ENCODE data around the gene TFB1M.

DNA sequence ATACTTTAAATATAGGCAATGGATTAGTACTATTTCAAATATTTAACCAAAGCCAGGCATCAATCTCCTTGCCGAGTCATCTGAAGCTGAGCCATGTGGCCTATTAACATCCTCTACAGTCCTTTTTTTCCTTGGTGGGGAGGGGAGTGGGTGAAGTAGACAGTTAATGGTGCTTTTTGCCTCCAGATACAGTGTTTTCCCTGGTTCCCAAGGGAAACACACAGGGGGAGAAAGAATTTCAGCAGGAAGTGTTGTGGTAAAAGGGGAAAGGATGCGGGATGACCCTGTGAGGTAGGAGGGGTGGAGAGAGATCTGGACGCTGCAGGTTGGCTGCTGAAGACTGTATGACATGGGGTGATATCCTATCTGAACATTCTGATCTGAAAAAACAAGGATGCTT lies 40.9 kb downstream of the TFB1M start:
- TF ChIP-seq, protein P1, sequence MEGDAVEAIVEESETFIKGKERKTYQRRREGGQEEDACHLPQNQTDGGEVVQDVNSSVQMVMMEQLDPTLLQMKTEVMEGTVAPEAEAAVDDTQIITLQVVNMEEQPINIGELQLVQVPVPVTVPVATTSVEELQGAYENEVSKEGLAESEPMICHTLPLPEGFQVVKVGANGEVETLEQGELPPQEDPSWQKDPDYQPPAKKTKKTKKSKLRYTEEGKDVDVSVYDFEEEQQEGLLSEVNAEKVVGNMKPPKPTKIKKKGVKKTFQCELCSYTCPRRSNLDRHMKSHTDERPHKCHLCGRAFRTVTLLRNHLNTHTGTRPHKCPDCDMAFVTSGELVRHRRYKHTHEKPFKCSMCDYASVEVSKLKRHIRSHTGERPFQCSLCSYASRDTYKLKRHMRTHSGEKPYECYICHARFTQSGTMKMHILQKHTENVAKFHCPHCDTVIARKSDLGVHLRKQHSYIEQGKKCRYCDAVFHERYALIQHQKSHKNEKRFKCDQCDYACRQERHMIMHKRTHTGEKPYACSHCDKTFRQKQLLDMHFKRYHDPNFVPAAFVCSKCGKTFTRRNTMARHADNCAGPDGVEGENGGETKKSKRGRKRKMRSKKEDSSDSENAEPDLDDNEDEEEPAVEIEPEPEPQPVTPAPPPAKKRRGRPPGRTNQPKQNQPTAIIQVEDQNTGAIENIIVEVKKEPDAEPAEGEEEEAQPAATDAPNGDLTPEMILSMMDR (IDR thresholded peaks at IDR 0.05), result no peak
- TF ChIP-seq ZFX (IDR thresholded peaks at IDR 0.05; ENCODE audit: borderline replicate concordance), result no peak

Data from 22Rv1 (cell line).